Activated B cell treated with CpG ODN at 0.5 μM for 24 hours (primary cell): ENCODE measurements around the gene ITGA11. TPM values are rescaled to one million over a fixed set of nuclear protein-coding genes. Genes with fewer than 3 reads are reported as not detected.

Source experiments
- ATAC-seq: fragments of 200-7000 bp; cut with Tn5 transposase; one replicate; pipeline ENCODE4 v1.10.0; 2021; ENCODE audit warnings: low read depth, mild to moderate bottlenecking, moderate library complexity
- CTCF ChIA-PET: fragments of 350-600 bp; sonication (Branson Sonifier 250); formaldehyde crosslinking; loops from one replicate; lab custom pipeline; 2021; ENCODE audit warnings: antibody characterized with exemption; lab: Charles Lee
- POLR2A ChIA-PET: fragments of 350-600 bp; sonication (Branson Sonifier 250); formaldehyde crosslinking; loops from one replicate; lab custom pipeline; 2021; ENCODE audit warnings: antibody characterized with exemption; lab: Charles Lee
- DNase-seq: peaks from one replicate; pipeline ENCODE4 v3.0.0; 2022
- H3K27ac Mint-ChIP-seq: one replicate; pipeline ENCODE4 v1.8.0; 2020; ENCODE audit warnings: mixed read lengths
- H3K27me3 Mint-ChIP-seq: one replicate; pipeline ENCODE4 v1.8.0; 2021; ENCODE audit warnings: mixed read lengths
- H3K36me3 Mint-ChIP-seq: one replicate; pipeline ENCODE4 v1.8.0; 2021; ENCODE audit warnings: low read depth, mixed read lengths
- H3K4me1 Mint-ChIP-seq: one replicate; pipeline ENCODE4 v1.8.0; 2021; ENCODE audit warnings: mixed read lengths
- H3K4me3 Mint-ChIP-seq: one replicate; pipeline ENCODE4 v1.8.0; 2020; ENCODE audit warnings: mild to moderate bottlenecking, mixed read lengths
- H3K9me3 Mint-ChIP-seq: one replicate; pipeline ENCODE4 v1.8.0; 2020; ENCODE audit warnings: mixed read lengths
- intact Hi-C: fragments of 100-400 bp; cut with micrococcal nuclease; formaldehyde crosslinking; loops from one replicate; pipeline ENCODE4 v1.15.1; 2024
- total RNA-seq: library from RNA; stranded (reverse); gene quantifications from 2 replicates; pipeline ENCODE4 v1.2.3, GENCODE V29; 2022
- TF ChIP-seq, protein P1 (sequence below): fragments of 200-600 bp; IDR thresholded peaks from one replicate; pipeline ENCODE4 v1.8.0; 2022; ENCODE audit warnings: antibody characterized with exemption, mild to moderate bottlenecking

Gene ITGA11
- total RNA-seq, 1 donor from 2014 or later = not detected

DNA sequence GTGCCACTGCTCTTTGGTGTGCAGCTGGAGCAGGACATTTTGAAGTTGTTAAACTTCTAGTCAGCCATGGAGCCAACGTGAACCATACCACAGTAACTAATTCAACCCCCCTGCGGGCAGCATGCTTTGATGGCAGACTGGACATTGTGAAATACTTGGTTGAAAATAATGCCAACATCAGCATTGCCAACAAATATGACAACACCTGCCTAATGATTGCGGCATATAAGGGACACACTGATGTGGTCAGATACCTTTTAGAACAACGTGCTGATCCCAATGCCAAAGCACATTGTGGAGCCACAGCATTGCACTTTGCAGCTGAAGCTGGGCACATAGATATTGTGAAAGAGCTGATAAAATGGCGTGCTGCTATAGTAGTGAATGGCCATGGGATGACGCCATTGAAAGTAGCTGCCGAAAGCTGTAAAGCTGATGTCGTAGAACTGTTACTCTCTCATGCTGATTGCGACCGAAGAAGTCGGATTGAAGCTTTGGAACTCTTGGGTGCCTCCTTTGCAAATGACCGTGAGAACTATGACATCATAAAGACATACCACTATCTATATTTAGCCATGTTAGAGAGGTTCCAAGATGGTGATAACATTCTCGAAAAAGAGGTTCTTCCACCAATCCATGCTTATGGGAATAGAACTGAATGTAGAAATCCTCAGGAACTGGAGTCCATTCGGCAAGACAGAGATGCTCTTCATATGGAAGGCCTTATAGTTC lies 142.2 kb downstream of the ITGA11 start:
- no peak for DNase-seq
- no peaks in the 10 kb centered on the region for H3K27me3 Mint-ChIP-seq
- TF ChIP-seq, protein P1, sequence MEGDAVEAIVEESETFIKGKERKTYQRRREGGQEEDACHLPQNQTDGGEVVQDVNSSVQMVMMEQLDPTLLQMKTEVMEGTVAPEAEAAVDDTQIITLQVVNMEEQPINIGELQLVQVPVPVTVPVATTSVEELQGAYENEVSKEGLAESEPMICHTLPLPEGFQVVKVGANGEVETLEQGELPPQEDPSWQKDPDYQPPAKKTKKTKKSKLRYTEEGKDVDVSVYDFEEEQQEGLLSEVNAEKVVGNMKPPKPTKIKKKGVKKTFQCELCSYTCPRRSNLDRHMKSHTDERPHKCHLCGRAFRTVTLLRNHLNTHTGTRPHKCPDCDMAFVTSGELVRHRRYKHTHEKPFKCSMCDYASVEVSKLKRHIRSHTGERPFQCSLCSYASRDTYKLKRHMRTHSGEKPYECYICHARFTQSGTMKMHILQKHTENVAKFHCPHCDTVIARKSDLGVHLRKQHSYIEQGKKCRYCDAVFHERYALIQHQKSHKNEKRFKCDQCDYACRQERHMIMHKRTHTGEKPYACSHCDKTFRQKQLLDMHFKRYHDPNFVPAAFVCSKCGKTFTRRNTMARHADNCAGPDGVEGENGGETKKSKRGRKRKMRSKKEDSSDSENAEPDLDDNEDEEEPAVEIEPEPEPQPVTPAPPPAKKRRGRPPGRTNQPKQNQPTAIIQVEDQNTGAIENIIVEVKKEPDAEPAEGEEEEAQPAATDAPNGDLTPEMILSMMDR = no peak
- H3K36me3 Mint-ChIP-seq = peaks cover 64% of the 10 kb centered on the region
- ATAC-seq = no peak
- peaks cover 34% of the 10 kb centered on the region for H3K4me1 Mint-ChIP-seq
- no peak overlapping the region for H3K27ac Mint-ChIP-seq
- no peak overlapping the region for H3K4me3 Mint-ChIP-seq
- intact Hi-C loops = no loop called here
- POLR2A ChIA-PET = interaction anchor here (1.0 to 2.4 kb wide), 2 partner anchors 12 kb away, joined by 3 to 13 read pairs; partner anchors contain the start of gene FEM1B
- CTCF ChIA-PET = interaction anchor here (2.7 kb wide), 1 partner anchor 17 kb away, joined by 8 read pairs; no protein-coding TSS in a partner anchor
- H3K9me3 Mint-ChIP-seq = no peaks in the 10 kb centered on the region

DNA sequence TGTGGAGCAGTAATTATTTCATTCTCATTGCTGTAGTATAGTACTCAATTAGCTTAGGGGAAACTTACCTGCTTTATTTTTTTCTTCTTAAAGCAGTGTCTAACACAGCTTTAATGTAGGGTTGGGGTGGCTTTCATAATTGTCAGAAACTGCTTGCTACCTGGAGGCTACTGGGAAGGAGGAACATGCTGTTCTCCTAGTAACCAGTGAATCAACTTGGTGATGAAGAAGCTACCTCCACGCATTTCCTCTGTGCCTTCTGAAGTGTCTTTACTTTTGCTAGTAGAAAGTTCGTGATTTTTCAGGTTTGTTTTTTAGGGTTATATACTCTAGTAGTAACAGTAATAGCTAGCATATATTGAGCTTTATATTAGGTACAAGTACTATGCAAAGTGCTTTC lies 142.9 kb downstream of the ITGA11 start:
- DNase-seq (no peak), ATAC-seq (no peak)
- TF ChIP-seq, protein P1 = no peak
- H3K36me3 Mint-ChIP-seq = peaks cover 69% of the 10 kb centered on the region
- H3K4me3 Mint-ChIP-seq = no peak overlapping the region
- POLR2A ChIA-PET = interaction anchor here (1.0 kb wide), 1 partner anchor 11 kb away, joined by 3 read pairs; the partner anchor contains the start of gene FEM1B
- no peaks in the 10 kb centered on the region for H3K27me3 Mint-ChIP-seq
- CTCF ChIA-PET = no interaction called here
- intact Hi-C loops = no loop called here
- peaks cover 38% of the 10 kb centered on the region for H3K4me1 Mint-ChIP-seq
- H3K27ac Mint-ChIP-seq = no peak overlapping the region
- H3K9me3 Mint-ChIP-seq = no peaks in the 10 kb centered on the region

DNA sequence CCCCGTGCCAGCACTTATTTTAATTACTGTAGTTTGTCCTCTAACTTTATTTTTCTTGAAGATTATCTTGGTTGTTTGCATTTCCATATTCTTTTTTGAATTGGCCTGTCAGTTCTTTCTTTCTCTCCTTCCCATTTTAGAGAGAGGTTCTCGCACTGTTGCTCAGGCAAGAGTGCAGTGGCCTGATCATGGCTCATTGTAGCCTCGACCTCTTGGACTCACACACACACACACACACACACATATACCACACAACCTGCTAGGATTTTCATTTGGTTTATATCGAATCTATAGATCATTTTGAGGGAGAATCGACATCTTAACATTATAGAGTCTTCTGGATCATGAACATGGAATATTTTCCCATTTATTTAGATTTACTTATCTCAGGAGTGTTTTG lies 145.7 kb downstream of the ITGA11 start:
- Mint-ChIP-seq H3K4me1 (peaks cover 51% of the 10 kb centered on the region), H3K27me3 (no peaks in the 10 kb centered on the region), H3K4me3 (no peak overlapping the region), H3K27ac (no peak overlapping the region), H3K9me3 (no peaks in the 10 kb centered on the region), H3K36me3 (peaks cover 48% of the 10 kb centered on the region)
- TF ChIP-seq, protein P1 = no peak
- intact Hi-C loops = no loop called here
- ChIA-PET POLR2A (interaction anchor here (0.7 kb wide), 1 partner anchor 12 kb away, joined by 5 read pairs; no protein-coding TSS in a partner anchor), CTCF (no interaction called here)
- DNase-seq (no peak), ATAC-seq (no peak)

DNA sequence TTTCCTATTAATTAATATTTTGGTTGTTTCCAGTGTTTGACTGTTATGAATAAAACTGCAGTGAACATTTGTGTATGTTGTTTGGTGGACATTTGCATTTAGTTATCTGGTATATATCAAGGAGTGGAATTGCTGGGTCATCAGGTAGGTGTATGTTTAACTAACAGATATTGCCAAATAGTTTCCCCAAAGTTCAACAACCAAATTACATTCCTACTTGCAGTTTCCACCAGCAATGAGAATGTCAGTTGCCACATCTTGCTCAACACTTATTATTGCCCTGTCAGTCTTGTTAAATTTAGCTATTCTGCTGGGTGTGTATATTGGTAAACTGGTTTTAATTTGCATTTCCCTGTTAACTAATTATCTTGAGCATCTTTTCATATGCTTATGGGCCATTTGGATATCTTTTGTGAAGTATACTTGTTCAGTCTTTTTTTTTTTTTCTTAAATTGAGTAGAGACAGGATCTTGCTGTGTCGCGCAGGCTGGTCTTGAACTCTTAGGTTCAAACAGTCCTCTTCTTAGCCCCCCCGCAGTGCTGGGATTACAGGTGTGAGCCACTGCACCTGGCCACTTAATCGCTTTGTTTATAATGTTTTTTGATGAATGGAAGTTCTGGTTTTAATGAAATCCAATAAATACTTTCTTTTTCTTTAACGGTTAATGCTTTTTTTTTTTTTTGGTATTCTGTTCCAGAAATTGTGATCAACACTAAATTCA lies 146.5 kb downstream of the ITGA11 start:
- CTCF ChIA-PET = no interaction called here
- peaks cover 41% of the 10 kb centered on the region for H3K36me3 Mint-ChIP-seq
- DNase-seq = no peak
- intact Hi-C loops = no loop called here
- no peak for ATAC-seq
- no peaks in the 10 kb centered on the region for H3K27me3 Mint-ChIP-seq
- TF ChIP-seq, protein P1 = no peak
- POLR2A ChIA-PET = interaction anchor here (0.7 kb wide), 3 partner anchors 13 to 1997 kb away, joined by 3 to 5 read pairs (median 3); no protein-coding TSS in a partner anchor
- H3K27ac Mint-ChIP-seq = no peak overlapping the region
- no peaks in the 10 kb centered on the region for H3K9me3 Mint-ChIP-seq
- no peak overlapping the region for H3K4me3 Mint-ChIP-seq
- H3K4me1 Mint-ChIP-seq = peaks cover 58% of the 10 kb centered on the region
